ENCODE measurements around the gene CMTM6. TPM values are rescaled to one million over a fixed set of nuclear protein-coding genes. Genes with fewer than 3 reads are reported as not detected.

Gene CMTM6, protein sequence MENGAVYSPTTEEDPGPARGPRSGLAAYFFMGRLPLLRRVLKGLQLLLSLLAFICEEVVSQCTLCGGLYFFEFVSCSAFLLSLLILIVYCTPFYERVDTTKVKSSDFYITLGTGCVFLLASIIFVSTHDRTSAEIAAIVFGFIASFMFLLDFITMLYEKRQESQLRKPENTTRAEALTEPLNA
- 10 to 100 TPM; 20.2 to 40.9 TPM for total RNA-seq

- 0% methylated on average over 23 to 60 of the region's 61 CpGs for whole genome bisulfite sequencing, 2 donors
- Histone ChIP-seq H3K27me3 (no peaks in the 10 kb centered on the region), H3K4me3 (peak within 1 kb of the TSS; percentile 40 to 62), H3K36me3 (replicated peaks in 1 of 2; ENCODE audit: insufficient read depth in 1 of 2, low read depth in 2 of 2) (no peaks in the 10 kb centered on the region), H3K4me1 (peaks cover 18% of the 10 kb centered on the region), H3K27ac (peak within 1 kb of the TSS; percentile 66 to 96 (median 88)), H3K9me3 (no peaks in the 10 kb centered on the region)
- ATAC-seq: peak; percentile 95
- peak; percentile 81 to 85 (median 84) for DNase-seq
- intact Hi-C loops (cut with DNase I): no loop called here
- peak; percentile 35 to 76 (median 72) for TF ChIP-seq POLR2A (IDR thresholded peaks at IDR 0.05)
- TF ChIP-seq CTCF (IDR thresholded peaks at IDR 0.05): no peak
Measured at GRCh38 chr3:32502118-32502945, at the start of gene CMTM6. Gene CMTM6 (minus strand): TSS chr3:32502852. CDS start chr3:32502745, 107 bp downstream.

DNA sequence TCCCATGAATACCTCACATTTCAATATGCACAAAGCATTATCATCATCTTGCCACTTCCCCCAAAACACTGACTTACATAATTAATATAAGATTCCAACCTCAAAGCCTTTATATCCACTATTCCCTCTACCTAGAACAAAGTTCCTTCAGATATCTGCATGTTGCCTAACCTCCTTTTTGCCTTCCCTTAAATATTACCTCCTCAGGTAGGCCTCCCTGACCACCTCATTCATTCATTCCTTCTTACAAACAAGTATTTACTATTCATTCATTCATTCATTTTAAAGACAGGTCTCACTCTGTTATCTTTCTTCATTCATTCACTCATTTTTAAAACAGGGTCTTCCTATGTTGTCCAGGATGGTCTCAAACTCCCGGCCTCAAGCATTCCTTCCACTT is 49.4 kb upstream of the CMTM6 start:
- H3K27me3 ChIP-seq: no peaks in the 10 kb centered on the region
- H3K9me3 ChIP-seq: no peaks in the 10 kb centered on the region
- intact Hi-C loops (cut with DNase I): no loop called here
- TF ChIP-seq POLR2A (IDR thresholded peaks at IDR 0.05) (no peak), CTCF (IDR thresholded peaks at IDR 0.05) (no peak)
- H3K36me3 ChIP-seq (replicated peaks in 1 of 2; ENCODE audit: insufficient read depth in 1 of 2, low read depth in 2 of 2): no peaks in the 10 kb centered on the region
- H3K4me3 ChIP-seq: no peak overlapping the region
- 100% methylated on average over 1 of the region's 1 CpG for WGBS, 2 donors
- no peak for ATAC-seq
- H3K27ac ChIP-seq: no peak overlapping the region
- DNase-seq: no peak
- peaks cover 5% of the 10 kb centered on the region for H3K4me1 ChIP-seq

DNA sequence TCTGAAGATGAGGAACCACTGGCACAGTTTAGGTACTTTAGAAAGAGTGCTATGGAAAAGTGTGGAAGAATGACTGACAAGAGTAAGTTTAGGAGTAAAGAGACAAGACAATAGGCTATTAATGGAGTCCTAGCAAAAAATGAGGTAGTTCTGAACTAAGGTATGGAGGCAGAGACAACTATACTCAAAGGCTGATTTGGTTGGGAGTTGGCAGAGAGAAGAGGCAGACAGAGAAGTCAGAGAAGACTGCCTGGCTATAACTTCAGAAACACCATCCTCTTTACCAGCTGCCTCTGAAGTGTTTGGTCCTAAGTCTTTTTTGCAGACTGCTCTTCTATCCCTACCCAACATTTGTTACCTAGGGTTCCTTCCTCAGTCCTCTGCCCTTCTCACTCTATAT is 48.8 kb upstream of the CMTM6 start:
- no peaks in the 10 kb centered on the region for H3K9me3 ChIP-seq
- intact Hi-C loops (cut with DNase I): no loop called here
- no peak overlapping the region for H3K27ac ChIP-seq
- H3K36me3 ChIP-seq (replicated peaks in 1 of 2; ENCODE audit: insufficient read depth in 1 of 2, low read depth in 2 of 2): no peaks in the 10 kb centered on the region
- H3K4me1 ChIP-seq: peaks cover 5% of the 10 kb centered on the region
- no peak for TF ChIP-seq POLR2A (IDR thresholded peaks at IDR 0.05)
- no peaks in the 10 kb centered on the region for H3K27me3 ChIP-seq
- no peak overlapping the region for H3K4me3 ChIP-seq
- DNase-seq: no peak
- ATAC-seq: no peak

DNA sequence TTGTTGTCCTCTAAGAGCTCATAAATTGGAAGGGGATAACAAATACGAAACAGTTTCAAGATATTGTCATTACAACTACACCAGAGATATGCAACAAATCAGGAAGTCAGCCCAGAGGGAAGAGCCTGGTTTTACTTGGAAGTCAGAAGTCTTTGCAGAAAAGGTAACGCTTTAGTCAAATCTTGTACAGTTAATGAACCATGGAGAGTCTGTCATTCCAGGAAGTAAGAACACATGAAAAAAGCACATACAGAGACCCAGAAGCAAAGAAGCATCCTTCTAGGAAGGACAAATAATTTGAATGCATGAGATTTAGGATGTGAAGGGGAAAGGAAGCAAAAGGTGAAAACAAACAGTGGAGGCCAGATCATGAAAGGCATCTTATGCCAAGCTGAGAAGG is 48.4 kb upstream of the CMTM6 start:
- DNase-seq: no peak
- no peak for ATAC-seq
- Histone ChIP-seq H3K4me1 (peaks cover 5% of the 10 kb centered on the region), H3K27me3 (no peaks in the 10 kb centered on the region), H3K9me3 (no peaks in the 10 kb centered on the region), H3K4me3 (no peak overlapping the region), H3K36me3 (replicated peaks in 1 of 2; ENCODE audit: insufficient read depth in 1 of 2, low read depth in 2 of 2) (no peaks in the 10 kb centered on the region), H3K27ac (no peak overlapping the region)
- TF ChIP-seq POLR2A (IDR thresholded peaks at IDR 0.05): no peak
- no peak for TF ChIP-seq CTCF (IDR thresholded peaks at IDR 0.05)
- intact Hi-C loops (cut with DNase I): no loop called here
- 74 to 83% methylated on average over 2 of the region's 2 CpGs for WGBS, 2 donors

DNA sequence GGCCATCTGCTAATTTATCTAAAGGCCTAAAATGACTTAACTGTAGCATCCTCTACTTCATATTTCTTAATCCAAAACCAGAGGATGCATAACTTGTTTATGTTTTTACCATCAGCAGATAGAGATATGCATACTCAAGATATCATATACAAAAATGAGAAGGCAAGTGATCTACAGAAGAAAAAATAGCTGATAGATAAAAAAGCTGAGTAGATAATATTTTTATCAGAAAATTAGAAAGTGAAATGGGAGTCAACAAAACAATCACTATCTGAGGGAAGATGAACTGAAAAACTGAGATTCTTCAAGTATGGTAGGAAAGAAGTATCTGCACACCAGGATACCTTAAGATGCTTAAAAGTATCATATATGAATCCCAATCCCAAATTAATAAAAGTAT is 42.7 kb upstream of the CMTM6 start:
- H3K9me3 ChIP-seq: no peaks in the 10 kb centered on the region
- no peaks in the 10 kb centered on the region for H3K4me1 ChIP-seq
- DNase-seq (no peak), ATAC-seq (no peak)
- no peaks in the 10 kb centered on the region for H3K36me3 ChIP-seq (replicated peaks in 1 of 2; ENCODE audit: insufficient read depth in 1 of 2, low read depth in 2 of 2)
- no peaks in the 10 kb centered on the region for H3K27me3 ChIP-seq
- H3K27ac ChIP-seq: no peak overlapping the region
- TF ChIP-seq CTCF (IDR thresholded peaks at IDR 0.05) (no peak), POLR2A (IDR thresholded peaks at IDR 0.05) (no peak)
- intact Hi-C loops (cut with DNase I): no loop called here
- no peak overlapping the region for H3K4me3 ChIP-seq
